ENCODE results near the gene CCDC28A. TPM values are rescaled to one million over a fixed set of nuclear protein-coding genes. Genes with fewer than 3 reads are reported as not detected.

CCDC28A gene
- total RNA-seq, 1 experiment from 2014 or later, result 12.0 TPM

GRCh38 chr6:138815797-138816528 lies 42.4 kb downstream of the CCDC28A start:
- Histone ChIP-seq H3K36me3 (ENCODE audit: control insufficient read depth in 1 of 2, insufficient read depth in 2 of 2, low read length in 2 of 2) (no peaks in the 10 kb centered on the region), H3K9ac (ENCODE audit: low read length) (0 out of 2 replicates have a peak overlapping the region, but pooled peaks have one; percentile 11), H3K27ac (ENCODE audit: low read depth, low read length) (no peak overlapping the region), H3K4me2 (ENCODE audit: low read length) (no peak overlapping the region), H2AFZ (ENCODE audit: low read depth, low read length, poor library complexity, severe bottlenecking) (peak overlapping the region; percentile 95), H3K4me1 (ENCODE audit: control insufficient read depth in 1 of 2, insufficient read depth in 2 of 2, low read length in 2 of 2) (peaks cover 28 to 44% of the 10 kb centered on the region in 2 experiments), H3K9me3 (ENCODE audit: control insufficient read depth in 1 of 2, insufficient read depth in 1 of 2, low read depth in 1 of 2, low read length in 2 of 2) (no peaks in the 10 kb centered on the region), H3K79me2 (ENCODE audit: insufficient read depth, low read length) (no peaks in the 10 kb centered on the region), H3K4me3 (replicated peaks in 1 of 2; ENCODE audit: low read depth in 1 of 2, low read length in 2 of 2) (no peak overlapping the region), H4K20me1 (ENCODE audit: insufficient read depth) (no peaks in the 10 kb centered on the region), H3K9me2 (ENCODE audit: insufficient read depth) (no peaks in the 10 kb centered on the region), H3K27me3 (ENCODE audit: insufficient read depth, low read length) (no peaks in the 10 kb centered on the region)
- ChIA-PET CTCF (interaction anchor here (0.8 to 3.8 kb wide), 6 partner anchors 10 to 554 kb away, joined by 3 to 35 read pairs (median 4); no protein-coding TSS in a partner anchor), POLR2A (no interaction called here), RAD21 (ENCODE audit: low non-redundant PET in 1 of 2, low total read pairs in 2 of 2, uncharacterized antibody in 2 of 2, unreplicated experiment in 2 of 2) (interaction anchor here (0.7 to 1.1 kb wide), 2 partner anchors 546 to 549 kb away, joined by 3 read pairs; no protein-coding TSS in a partner anchor)
- DNase-seq (ENCODE audit: low read depth, low spot score), result peak; percentile 56
- TF ChIP-seq ZFX (IDR thresholded peaks at IDR 0.05) (no peak), SP1 (IDR thresholded peaks at IDR 0.05; ENCODE audit: low read depth) (no peak), YY1 (IDR thresholded peaks at IDR 0.05; ENCODE audit: extremely low read depth, insufficient replicate concordance, low read depth, low read length) (no peak), JUND (IDR thresholded peaks at IDR 0.05) (no peak), ZNF274 (IDR thresholded peaks at IDR 0.05; ENCODE audit: low read depth, low read length) (no peak), POLR2A (IDR thresholded peaks at IDR 0.05; ENCODE audit: borderline replicate concordance, extremely low read depth, insufficient read depth, insufficient read length) (no peak), CTCF (IDR thresholded peaks at IDR 0.05 in 2 of 3, conservative IDR thresholded peaks at IDR 0.05 in 1 of 3; ENCODE audit: borderline replicate concordance in 1 of 3, insufficient read depth in 1 of 3, low read depth in 2 of 3, low read length in 2 of 3) (peak; percentile 61 to 76 (median 73)), RAD21 (IDR thresholded peaks at IDR 0.05; ENCODE audit: low read depth) (peak; percentile 88)
- no TSS peak for BruUV-seq (replicated peaks)
- intact Hi-C loops (cut with micrococcal nuclease), result loop anchor here (1.0 to 5.0 kb wide), 3 partner anchors 293 to 548 kb away; no protein-coding TSS in a partner anchor
- ATAC-seq, result peak; percentile 45

All from HCT116 (cell line).